Cardiac fibroblast (primary cell): Measurements from ENCODE around the gene REPIN1.

ENCODE experiments used
- DNase-seq, 2 donors: peaks; one replicate each; pipeline versions ENCODE4 v3.0.0 to v3.0.0-alpha.2; 2010; ENCODE audit warnings: low read depth in 2 of 2
- H3K4me3 ChIP-seq, 2 donors: replicated peaks in 1 of 2; 1 replicate in 1 of 2; 2 replicates in 1 of 2; pipeline ENCODE4 v1.5.1; 2011; ENCODE audit warnings: low read depth in 2 of 2, low read length in 2 of 2, mild to moderate bottlenecking in 2 of 2, moderate library complexity in 1 of 2
- CTCF ChIP-seq: IDR thresholded peaks from one replicate; pipeline ENCODE4 v1.5.1; 2011; ENCODE audit warnings: low read depth, mild to moderate bottlenecking, low read length, inconsistent platforms

Gene REPIN1

GRCh38 chr7:150368096-150368883, at the start of gene REPIN1:
TSS of gene REPIN1 (plus strand) at chr7:150368822. CDS start at chr7:150369712, 890 bp downstream.
- no peak for TF ChIP-seq CTCF
- peak; percentile 79 to 88 for DNase-seq

GRCh38 chr7:150321788-150322113, 46.9 kb upstream of the REPIN1 start:
- no peak for TF ChIP-seq CTCF

More at GRCh38 chr7:150368096-150368883, at the start of gene REPIN1:
- peak within 1 kb of the TSS; percentile 89 to 94 for H3K4me3 ChIP-seq

GRCh38 chr7:150322114-150322832, 46.3 kb upstream of the REPIN1 start:
- no peak for DNase-seq
- no peak overlapping the region for H3K4me3 ChIP-seq
- TF ChIP-seq CTCF: no peak

More at GRCh38 chr7:150321788-150322113, 46.9 kb upstream of the REPIN1 start:
- no peak for DNase-seq
- H3K4me3 ChIP-seq: no peak overlapping the region

GRCh38 chr7:150322833-150323681, 45.6 kb upstream of the REPIN1 start, which contains the start of the genes ACTR3C and LRRC61:
TSS of gene ACTR3C (minus strand) at chr7:150323545. CDS start at chr7:150295296, 28,249 bp downstream.
TSS of gene LRRC61 (plus strand) at chr7:150323355. CDS start at chr7:150336862, 13,507 bp downstream.
- no peak for TF ChIP-seq CTCF
- H3K4me3 ChIP-seq: peak within 1 kb of the TSS in 1 of 2 donors; percentile 34
- no peak for DNase-seq

GRCh38 chr7:150323682-150324372, 44.8 kb upstream of the REPIN1 start:
- TF ChIP-seq CTCF: no peak
- H3K4me3 ChIP-seq: no peak overlapping the region
- DNase-seq: no peak
